DND-41 (cell line): Measurements from ENCODE around the gene PPP1R36.

ENCODE experiments used
- CTCF ChIP-seq: IDR thresholded peaks from 2 replicates; pipeline ENCODE4 v1.5.1; 2012; ENCODE audit warnings: borderline replicate concordance, low read length, moderate library complexity, mild to moderate bottlenecking; ENCODE audit not compliant: poor library complexity, severe bottlenecking; ENCODE audit errors: extremely low read depth
- EZH2 ChIP-seq: IDR thresholded peaks from 3 replicates; pipeline ENCODE4 v1.6.1; 2012; ENCODE audit warnings: borderline replicate concordance, low read depth, mild to moderate bottlenecking, moderate library complexity, low read length, inconsistent platforms; ENCODE audit not compliant: severe bottlenecking

GRCh38 chr14:64614166-64614565 lies 64.4 kb downstream of the PPP1R36 start:
- TF ChIP-seq CTCF (no peak), EZH2 (no peak)
